Endothelial cell of umbilical vein (primary cell): ENCODE data around the gene ATP8A1. TPM values are rescaled to one million over a fixed set of nuclear protein-coding genes. Genes with fewer than 3 reads are reported as not detected.

Source experiments
- BruUV-seq: library from RNA; stranded (reverse); fragments of 400-500 nt; replicated peaks from 2 replicates; lab custom pipeline; 2021; lab: Mats Ljungman, UMichigan
- CTCF ChIA-PET: fragments of 300-600, 350-600 bp; sonication (Branson Sonifier 250); formaldehyde crosslinking; loops from one replicate; lab custom pipeline; 2021; ENCODE audit warnings: antibody characterized with exemption, inconsistent platforms; lab: Charles Lee
- POLR2A ChIA-PET: fragments of 300-600, 350-600 bp; sonication (Branson Sonifier 250); formaldehyde crosslinking; loops from one replicate; lab custom pipeline; 2021; ENCODE audit warnings: antibody characterized with exemption, inconsistent platforms; lab: Charles Lee
- DNase-seq: peaks from one replicate; pipeline ENCODE4 v3.0.0-alpha.2; 2011; ENCODE audit warnings: low read depth, low spot score
- FAIRE-seq: peaks from 2 replicates; lab custom pipeline; 2011; peaks lifted over from hg19 to GRCh38; lab: Jason Lieb, UNC
- H2AFZ ChIP-seq: 2 replicates; pipeline ENCODE4 v1.6.0; 2012; ENCODE audit warnings: low read depth, low read length, control low read depth, inconsistent platforms
- H3K27ac ChIP-seq: 2 replicates; pipeline ENCODE4 v1.5.1; 2011; ENCODE audit warnings: low read depth, mild to moderate bottlenecking, control low read depth, low read length, moderate library complexity; ENCODE audit not compliant: insufficient read depth
- H3K27me3 ChIP-seq, 2 experiments: 2 replicates each; pipeline versions ENCODE4 v1.6.0 to v1.6.1; 2011; ENCODE audit warnings: low read length in 2 of 2, mixed read lengths in 1 of 2; ENCODE audit not compliant: control insufficient read depth in 2 of 2, insufficient read depth in 2 of 2
- H3K36me3 ChIP-seq, 2 experiments: 2 replicates in 1 of 2; 3 replicates in 1 of 2; pipeline ENCODE4 v1.5.1; 2011; ENCODE audit warnings: low read length in 2 of 2, mild to moderate bottlenecking in 1 of 2, moderate library complexity in 1 of 2; ENCODE audit not compliant: control insufficient read depth in 2 of 2, insufficient read depth in 2 of 2; ENCODE audit errors: extremely low read depth in 1 of 2
- H3K4me1 ChIP-seq: 3 replicates; pipeline ENCODE4 v1.5.1; 2011; ENCODE audit warnings: mild to moderate bottlenecking, low read length; ENCODE audit not compliant: control insufficient read depth, insufficient read depth; ENCODE audit errors: extremely low read depth
- H3K4me2 ChIP-seq: 2 replicates; pipeline ENCODE4 v1.6.1; 2011; ENCODE audit warnings: low read length, control low read depth, mixed read lengths; ENCODE audit not compliant: insufficient read depth
- H3K4me3 ChIP-seq, 3 experiments: fragments of 200-600 bp in 1 of 3; sonication (generic), shearing (Covaris generic) in 1 of 3; replicated peaks in 1 of 3; 2 replicates each; pipeline ENCODE4 v1.5.1; 2011 to 2016; ENCODE audit warnings: control low read depth in 3 of 3, low read length in 3 of 3, mild to moderate bottlenecking in 2 of 3, inconsistent platforms in 1 of 3, low read depth in 1 of 3, moderate library complexity in 1 of 3; ENCODE audit not compliant: insufficient read depth in 1 of 3
- H3K79me2 ChIP-seq: 2 replicates; pipeline ENCODE4 v1.6.0; 2012; ENCODE audit warnings: low read length, inconsistent platforms; ENCODE audit not compliant: control insufficient read depth, insufficient read depth
- H3K9ac ChIP-seq: replicated peaks from 2 replicates; pipeline ENCODE3; 2011; ENCODE audit warnings: low read length, control low read depth; ENCODE audit not compliant: insufficient read depth; ENCODE audit errors: extremely low read depth
- H3K9me1 ChIP-seq: replicated peaks from 3 replicates; pipeline ENCODE4 v1.6.0; 2011; ENCODE audit warnings: mild to moderate bottlenecking, low read length; ENCODE audit not compliant: control insufficient read depth, insufficient read depth; ENCODE audit errors: extremely low read depth
- H3K9me3 ChIP-seq: replicated peaks from 2 replicates; pipeline ENCODE4 v1.5.1; 2012; ENCODE audit warnings: low read length, inconsistent platforms; ENCODE audit not compliant: control insufficient read depth, insufficient read depth
- H4K20me1 ChIP-seq: replicated peaks from 2 replicates; pipeline ENCODE3; 2011; ENCODE audit warnings: mild to moderate bottlenecking, low read length; ENCODE audit not compliant: control insufficient read depth, insufficient read depth; ENCODE audit errors: extremely low read depth
- EZH2 ChIP-seq: IDR thresholded peaks from 2 replicates; pipeline ENCODE4 v1.6.1; 2012; ENCODE audit warnings: borderline replicate concordance, low read depth, mild to moderate bottlenecking, moderate library complexity, low read length, inconsistent platforms; ENCODE audit not compliant: severe bottlenecking
- FOS ChIP-seq: IDR thresholded peaks from 2 replicates; pipeline ENCODE4 v1.6.1; 2011; ENCODE audit warnings: mild to moderate bottlenecking, low read length, moderate library complexity, borderline replicate concordance; ENCODE audit not compliant: insufficient read depth
- GATA2 ChIP-seq: IDR thresholded peaks from 2 replicates; pipeline ENCODE4 v1.7.0; 2011; ENCODE audit warnings: low read depth, mild to moderate bottlenecking, moderate library complexity, mixed read lengths, low read length; ENCODE audit not compliant: insufficient read length, insufficient read depth
- JUN ChIP-seq: IDR thresholded peaks from 2 replicates; pipeline ENCODE4 v1.6.1; 2011; ENCODE audit warnings: borderline replicate concordance, low read depth; ENCODE audit not compliant: insufficient read length, insufficient read depth
- MYC ChIP-seq: IDR thresholded peaks from one replicate; pipeline ENCODE4 v1.6.1; 2011; ENCODE audit warnings: mild to moderate bottlenecking, low read depth, low read length
- POLR2A ChIP-seq: IDR thresholded peaks from 2 replicates; pipeline ENCODE4 v1.6.1; 2012; ENCODE audit warnings: low read depth, mild to moderate bottlenecking, control low read depth, low read length
- POLR2AphosphoS5 ChIP-seq: IDR thresholded peaks from 2 replicates; pipeline ENCODE4 v1.6.1; 2012; ENCODE audit warnings: low read depth, mild to moderate bottlenecking, control low read depth, low read length, moderate library complexity; ENCODE audit not compliant: insufficient read depth
- dilution Hi-C: fragments of 300-500 bp; cut with MboI; formaldehyde crosslinking; loops from one replicate; pipeline ENCODE4 v1.15.0; 2019; ENCODE audit warnings: low sequenced_read_pairs; ENCODE audit not compliant: extremely low pct_ligation_motif_present
- intact Hi-C: fragments of 100-400 bp; cut with micrococcal nuclease; formaldehyde crosslinking; loops from one replicate; pipeline ENCODE4 v1.10.0; 2022
- polyA plus RNA-seq, 4 experiments: library from polyadenylated mRNA; depleted of rRNA in 3 of 4; stranded (reverse) in 3 of 4; unstranded in 1 of 4; fragments of >200 nt; gene quantifications; 2 replicates each; pipeline versions ENCODE4 v1.2.1 to v1.2.3, GENCODE V29; 2011 to 2012; ENCODE audit warnings: missing spikeins in 1 of 4
- total RNA-seq: library from RNA; stranded (reverse); gene quantifications from 2 replicates; pipeline ENCODE4 v1.2.3, GENCODE V29; 2021
- TF ChIP-seq, protein P1 (sequence below), 2 donors: IDR thresholded peaks; 1 replicate in 1 of 2; 2 replicates in 1 of 2; pipeline ENCODE4 v1.5.1; 2011; ENCODE audit warnings: low read length in 2 of 2, mild to moderate bottlenecking in 2 of 2, moderate library complexity in 2 of 2, control low read depth in 1 of 2, inconsistent platforms in 1 of 2, low read depth in 1 of 2; ENCODE audit not compliant: insufficient read depth in 1 of 2; ENCODE audit errors: extremely low read depth in 1 of 2
- TF ChIP-seq, protein P2 (sequence below): IDR thresholded peaks from 2 replicates; pipeline ENCODE4 v1.6.1; 2011; ENCODE audit not compliant: insufficient read depth, insufficient read length

Gene ATP8A1
- total and polyA plus RNA-seq, 2 donors (not counting 3 experiments of a cell fraction or from before 2014, with no cell fraction given): 0.97 to 11.5 TPM

DNA sequence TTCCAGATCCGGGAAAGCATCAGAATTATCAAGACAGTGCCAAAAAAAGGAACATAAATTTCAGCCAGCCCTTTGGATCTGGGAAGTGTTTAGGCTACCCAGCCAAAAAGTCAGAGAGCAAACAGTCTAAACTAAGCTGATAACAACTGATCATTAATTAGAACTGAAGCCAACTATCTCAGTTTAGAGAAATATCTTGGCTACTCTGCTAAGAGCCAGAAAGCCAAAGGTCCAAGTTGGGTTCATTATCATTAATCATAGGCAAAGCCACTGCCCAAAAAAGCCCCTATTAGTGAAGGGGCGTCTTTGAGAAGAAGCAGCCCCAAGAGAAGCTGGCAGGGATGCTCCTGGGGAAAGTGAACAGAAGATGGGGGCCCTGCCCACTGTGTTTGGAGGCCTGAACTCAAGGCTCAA lies 296.6 kb downstream of the ATP8A1 start:
- Histone ChIP-seq H2AFZ (peak overlapping the region; percentile 71), H3K36me3 (no peaks in the 10 kb centered on the region), H3K27ac (no peak overlapping the region), H3K4me3 (no peak overlapping the region), H3K9me3 (no peaks in the 10 kb centered on the region), H3K9me1 (no peaks in the 10 kb centered on the region), H3K27me3 (peaks cover 2% of the 10 kb centered on the region in 2 experiments), H3K9ac (no peak overlapping the region), H3K4me2 (peak overlapping the region; percentile 79), H4K20me1 (no peaks in the 10 kb centered on the region), H3K79me2 (no peaks in the 10 kb centered on the region), H3K4me1 (no peaks in the 10 kb centered on the region)
- FAIRE-seq: no peak
- BruUV-seq: no TSS peak
- dilution Hi-C loops (no loop called here), intact Hi-C loops (loop anchor here (5.0 kb wide), 1 partner anchor 58 kb away; no protein-coding TSS in a partner anchor)
- CTCF ChIA-PET: interaction anchor here (1.1 to 4.0 kb wide), 3 partner anchors 11 to 80 kb away, joined by 3 to 21 read pairs (median 6); no protein-coding TSS in a partner anchor
- TF ChIP-seq, protein P1, sequence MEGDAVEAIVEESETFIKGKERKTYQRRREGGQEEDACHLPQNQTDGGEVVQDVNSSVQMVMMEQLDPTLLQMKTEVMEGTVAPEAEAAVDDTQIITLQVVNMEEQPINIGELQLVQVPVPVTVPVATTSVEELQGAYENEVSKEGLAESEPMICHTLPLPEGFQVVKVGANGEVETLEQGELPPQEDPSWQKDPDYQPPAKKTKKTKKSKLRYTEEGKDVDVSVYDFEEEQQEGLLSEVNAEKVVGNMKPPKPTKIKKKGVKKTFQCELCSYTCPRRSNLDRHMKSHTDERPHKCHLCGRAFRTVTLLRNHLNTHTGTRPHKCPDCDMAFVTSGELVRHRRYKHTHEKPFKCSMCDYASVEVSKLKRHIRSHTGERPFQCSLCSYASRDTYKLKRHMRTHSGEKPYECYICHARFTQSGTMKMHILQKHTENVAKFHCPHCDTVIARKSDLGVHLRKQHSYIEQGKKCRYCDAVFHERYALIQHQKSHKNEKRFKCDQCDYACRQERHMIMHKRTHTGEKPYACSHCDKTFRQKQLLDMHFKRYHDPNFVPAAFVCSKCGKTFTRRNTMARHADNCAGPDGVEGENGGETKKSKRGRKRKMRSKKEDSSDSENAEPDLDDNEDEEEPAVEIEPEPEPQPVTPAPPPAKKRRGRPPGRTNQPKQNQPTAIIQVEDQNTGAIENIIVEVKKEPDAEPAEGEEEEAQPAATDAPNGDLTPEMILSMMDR (IDR thresholded peaks at IDR 0.05; ENCODE audit: extremely low read depth in 1 of 2, insufficient read depth in 1 of 2, low read depth in 1 of 2, low read length in 2 of 2): no peak
- no peak for TF ChIP-seq FOS
- TF ChIP-seq GATA2: no peak
- TF ChIP-seq MYC: no peak
- TF ChIP-seq POLR2A: no peak
- no peak for TF ChIP-seq POLR2AphosphoS5
- TF ChIP-seq EZH2: no peak
- no peak for TF ChIP-seq JUN
- TF ChIP-seq, protein P2, sequence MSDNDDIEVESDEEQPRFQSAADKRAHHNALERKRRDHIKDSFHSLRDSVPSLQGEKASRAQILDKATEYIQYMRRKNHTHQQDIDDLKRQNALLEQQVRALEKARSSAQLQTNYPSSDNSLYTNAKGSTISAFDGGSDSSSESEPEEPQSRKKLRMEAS: no peak
- DNase-seq: no peak
- POLR2A ChIA-PET: no interaction called here
